UCSD-AML1 (cell line): ENCODE measurements around the gene ZNF224.

ENCODE experiments used
- DNase-seq: peaks from one replicate; lab custom pipeline; 2025; ENCODE audit not compliant: unreplicated experiment; lab: John Stamatoyannopoulos, UW

ZNF224 gene

GRCh38 chr19:44093931-44094765, at the start of gene ZNF224:
ZNF224 (plus strand) TSS chr19:44094361; CDS start chr19:44097874, 3,513 bp downstream.
- DNase-seq, result peak; percentile 91

GRCh38 chr19:44050740-44051649, 43.2 kb upstream of the ZNF224 start:
- DNase-seq, result no peak

GRCh38 chr19:44051650-44052402, 42.3 kb upstream of the ZNF224 start, which contains the start of gene ZNF223:
ZNF223 (plus strand) TSS chr19:44052036; CDS start chr19:44055177, 3,141 bp downstream.
- DNase-seq, result peak; percentile 87

GRCh38 chr19:44055870-44056269, 38.3 kb upstream of the ZNF224 start:
- DNase-seq, result no peak

GRCh38 chr19:44059229-44059628, 34.9 kb upstream of the ZNF224 start:
- no peak for DNase-seq

GRCh38 chr19:44061038-44061437, 33.1 kb upstream of the ZNF224 start:
- DNase-seq, result no peak

- DNase-seq, result no peak
These were observed 27.9 kb upstream of the ZNF224 start for GRCh38 chr19:44066305-44066704.

- DNase-seq, result no peak
These were observed 24.7 kb upstream of the ZNF224 start for GRCh38 chr19:44069415-44069814.

GRCh38 chr19:44071824-44072542, 22.2 kb upstream of the ZNF224 start, which contains the start of gene ZNF284:
ZNF284 (plus strand) TSS chr19:44072159; CDS start chr19:44076390, 4,231 bp downstream.
- peak; percentile 87 for DNase-seq

- DNase-seq, result no peak
These were observed 21.4 kb upstream of the ZNF224 start for GRCh38 chr19:44072543-44073401.

GRCh38 chr19:44076325-44076724, 17.8 kb upstream of the ZNF224 start:
- DNase-seq, result no peak

- no peak for DNase-seq
These were observed 2.1 kb upstream of the ZNF224 start for GRCh38 chr19:44092108-44092507.

- no peak for DNase-seq
These were observed 13.6 kb downstream of the ZNF224 start for GRCh38 chr19:44107751-44108150.

- DNase-seq, result no peak
These were observed 15.3 kb downstream of the ZNF224 start for GRCh38 chr19:44109458-44109857.

GRCh38 chr19:44111910-44112463, 17.8 kb downstream of the ZNF224 start:
- no peak for DNase-seq

- no peak for DNase-seq
These were observed 18.6 kb downstream of the ZNF224 start for GRCh38 chr19:44112802-44113137.

- peak; percentile 92 for DNase-seq
These were observed 19.1 kb downstream of the ZNF224 start, which contains the start of gene ZNF225 for GRCh38 chr19:44113138-44113783. ZNF225 (plus strand) TSS chr19:44113399; CDS start chr19:44115828, 2,429 bp downstream.

GRCh38 chr19:44113784-44114390, 19.7 kb downstream of the ZNF224 start:
- peak; percentile 45 for DNase-seq
